Calu3 (cell line): ENCODE results near the gene PAX2. TPM values are rescaled to one million over a fixed set of nuclear protein-coding genes. Genes with fewer than 3 reads are reported as not detected.

Source experiments
- BruUV-seq: library from RNA; stranded (reverse); fragments of 400-500 nt; replicated peaks from 2 replicates; lab custom pipeline; 2021; lab: Mats Ljungman, UMichigan
- CTCF ChIA-PET: fragments of 300-600 bp; sonication (Branson Sonifier 250); formaldehyde crosslinking; loops from one replicate; lab custom pipeline; 2022; ENCODE audit warnings: antibody characterized with exemption; lab: Charles Lee
- DNase-seq: peaks from one replicate; pipeline ENCODE4 v3.0.0; 2022
- H3K27ac Mint-ChIP-seq: one replicate; pipeline ENCODE4 v1.8.0; 2022; ENCODE audit warnings: mixed read lengths; ENCODE audit not compliant: unreplicated experiment
- H3K27me3 Mint-ChIP-seq: one replicate; pipeline ENCODE4 v1.8.0; 2022; ENCODE audit warnings: mixed read lengths; ENCODE audit not compliant: unreplicated experiment
- H3K36me3 Mint-ChIP-seq: one replicate; pipeline ENCODE4 v1.8.0; 2022; ENCODE audit warnings: mild to moderate bottlenecking, moderate library complexity, mixed read lengths; ENCODE audit not compliant: insufficient read depth, unreplicated experiment
- H3K4me1 Mint-ChIP-seq: one replicate; pipeline ENCODE4 v1.8.0; 2022; ENCODE audit warnings: mild to moderate bottlenecking, low read depth, mixed read lengths; ENCODE audit not compliant: unreplicated experiment
- H3K4me3 Mint-ChIP-seq: one replicate; pipeline ENCODE4 v1.8.0; 2022; ENCODE audit warnings: mild to moderate bottlenecking, low read depth, moderate library complexity, mixed read lengths; ENCODE audit not compliant: unreplicated experiment
- H3K9me3 Mint-ChIP-seq: one replicate; pipeline ENCODE4 v1.8.0; 2022; ENCODE audit warnings: low read depth, mixed read lengths; ENCODE audit not compliant: unreplicated experiment
- CTCF ChIP-seq: fragments of 200-600 bp; IDR thresholded peaks from one replicate; pipeline ENCODE4 v1.8.0; 2022; ENCODE audit warnings: antibody characterized with exemption; ENCODE audit not compliant: unreplicated experiment
- intact Hi-C: fragments of 100-400 bp; cut with micrococcal nuclease; formaldehyde crosslinking; loops from one replicate; pipeline ENCODE4 v1.10.0; 2022; ENCODE audit not compliant: unreplicated experiment
- total RNA-seq: library from RNA; stranded (reverse); gene quantifications from 2 replicates; pipeline ENCODE4 v1.2.3, GENCODE V29; 2022

PAX2 gene
- total RNA-seq, 1 experiment from 2014 or later, result not detected

- no peak overlapping the region for H3K4me3 Mint-ChIP-seq
- intact Hi-C loops, result no loop called here
- CTCF ChIA-PET, result no interaction called here
- H3K36me3 Mint-ChIP-seq, result no peaks in the 10 kb centered on the region
- H3K27me3 Mint-ChIP-seq, result peaks cover 98% of the 10 kb centered on the region
- H3K27ac Mint-ChIP-seq, result no peak overlapping the region
- H3K4me1 Mint-ChIP-seq, result no peaks in the 10 kb centered on the region
- H3K9me3 Mint-ChIP-seq, result no peaks in the 10 kb centered on the region
- DNase-seq, result no peak
- no peak for TF ChIP-seq CTCF
- no TSS peak for BruUV-seq
Measured at GRCh38 chr10:100811261-100811660, 65.9 kb downstream of the PAX2 start.

- Mint-ChIP-seq H3K4me3 (no peak overlapping the region), H3K4me1 (no peaks in the 10 kb centered on the region), H3K27me3 (peaks cover 98% of the 10 kb centered on the region), H3K27ac (no peak overlapping the region), H3K36me3 (no peaks in the 10 kb centered on the region), H3K9me3 (no peaks in the 10 kb centered on the region)
- intact Hi-C loops, result no loop called here
- TF ChIP-seq CTCF, result no peak
- DNase-seq, result no peak
- CTCF ChIA-PET, result no interaction called here
- no TSS peak for BruUV-seq
Measured at GRCh38 chr10:100811752-100812750, 66.7 kb downstream of the PAX2 start.

GRCh38 chr10:100812978-100813377, 67.6 kb downstream of the PAX2 start:
- H3K4me1 Mint-ChIP-seq, result no peaks in the 10 kb centered on the region
- H3K27me3 Mint-ChIP-seq, result peaks cover 98% of the 10 kb centered on the region
- no peaks in the 10 kb centered on the region for H3K9me3 Mint-ChIP-seq
- no peak overlapping the region for H3K27ac Mint-ChIP-seq
- peak; percentile 18 for DNase-seq
- no TSS peak for BruUV-seq
- no peak for TF ChIP-seq CTCF
- no peak overlapping the region for H3K4me3 Mint-ChIP-seq
- CTCF ChIA-PET, result no interaction called here
- no peaks in the 10 kb centered on the region for H3K36me3 Mint-ChIP-seq
- intact Hi-C loops, result no loop called here

- no peaks in the 10 kb centered on the region for H3K36me3 Mint-ChIP-seq
- intact Hi-C loops, result no loop called here
- BruUV-seq, result no TSS peak
- H3K4me1 Mint-ChIP-seq, result no peaks in the 10 kb centered on the region
- no peak overlapping the region for H3K4me3 Mint-ChIP-seq
- no peak for TF ChIP-seq CTCF
- peaks cover 96% of the 10 kb centered on the region for H3K27me3 Mint-ChIP-seq
- H3K27ac Mint-ChIP-seq, result no peak overlapping the region
- CTCF ChIA-PET, result interaction anchor here (0.7 kb wide), 1 partner anchor 12 kb away, joined by 3 read pairs; no protein-coding TSS in a partner anchor
- DNase-seq, result no peak
- H3K9me3 Mint-ChIP-seq, result no peaks in the 10 kb centered on the region
Measured at GRCh38 chr10:100814751-100815474, 69.5 kb downstream of the PAX2 start.
